ENCODE measurements around the gene FNDC1.

The FNDC1 gene

DNA sequence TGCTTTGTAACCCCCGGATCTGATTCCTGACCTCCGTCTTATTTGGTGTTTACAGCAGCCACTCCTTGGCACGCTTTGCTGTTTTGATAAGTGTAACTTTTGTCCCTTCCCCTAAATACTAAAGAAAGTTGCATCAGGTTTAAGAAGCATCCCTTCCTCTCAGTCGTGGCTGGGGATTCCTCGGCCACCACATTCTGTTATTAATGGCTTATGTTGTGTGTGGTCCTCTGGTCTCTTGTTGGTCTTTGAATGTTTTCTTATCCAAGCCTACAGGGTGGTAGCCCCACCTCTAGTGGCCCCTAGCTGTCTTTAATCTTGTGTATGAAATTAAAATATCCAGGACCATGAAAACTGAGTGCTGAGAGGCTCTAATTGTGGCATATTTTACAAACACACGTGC lies 37.5 kb upstream of the FNDC1 start:
- Histone ChIP-seq H3K27me3 (ENCODE audit: control insufficient read depth in 2 of 2, insufficient read depth in 2 of 2, low read length in 2 of 2) (peaks cover 0 to 2% of the 10 kb centered on the region in 2 donors), H3K36me3 (ENCODE audit: control insufficient read depth in 2 of 2, insufficient read depth in 2 of 2, low read length in 2 of 2) (no peaks in the 10 kb centered on the region), H3K9ac (ENCODE audit: low read depth in 1 of 2, low read length in 2 of 2) (no peak overlapping the region), H3K4me3 (ENCODE audit: low read length in 2 of 2) (no peak overlapping the region), H3K9me3 (ENCODE audit: control insufficient read depth in 2 of 2, low read length in 2 of 2) (no peaks in the 10 kb centered on the region), H3K27ac (ENCODE audit: low read depth in 2 of 2, low read length in 2 of 2) (no peak overlapping the region), H3K4me1 (ENCODE audit: control insufficient read depth in 2 of 2, insufficient read depth in 2 of 2, low read length in 2 of 2) (no peaks in the 10 kb centered on the region)

DNA sequence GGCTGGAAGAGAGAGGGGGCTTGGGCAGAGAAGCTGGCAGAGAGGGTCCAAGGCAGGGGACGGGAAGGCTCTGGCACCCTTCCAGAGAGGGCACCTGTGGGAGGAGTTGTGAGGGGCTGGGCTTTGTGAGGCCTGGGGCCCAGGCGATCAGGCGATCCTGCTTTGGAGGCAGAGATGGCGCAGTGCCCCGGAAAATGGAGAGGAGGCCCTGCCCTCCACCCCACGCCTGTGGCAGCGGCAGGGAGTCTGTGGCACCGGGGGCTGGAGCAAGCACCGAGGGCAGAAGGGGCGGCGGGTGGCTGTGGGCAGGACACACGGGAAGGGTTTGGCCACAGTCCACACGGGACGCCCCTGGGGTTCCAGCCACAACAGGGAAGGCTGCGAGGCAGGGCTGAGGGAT lies 36.5 kb upstream of the FNDC1 start:
- peaks cover 0 to 4% of the 10 kb centered on the region in 2 donors for H3K27me3 ChIP-seq (ENCODE audit: control insufficient read depth in 2 of 2, insufficient read depth in 2 of 2, low read length in 2 of 2)
- H3K9me3 ChIP-seq (ENCODE audit: control insufficient read depth in 2 of 2, low read length in 2 of 2): no peaks in the 10 kb centered on the region
- no peaks in the 10 kb centered on the region for H3K36me3 ChIP-seq (ENCODE audit: control insufficient read depth in 2 of 2, insufficient read depth in 2 of 2, low read length in 2 of 2)
- H3K4me3 ChIP-seq (ENCODE audit: low read length in 2 of 2): no peak overlapping the region
- H3K27ac ChIP-seq (ENCODE audit: low read depth in 2 of 2, low read length in 2 of 2): no peak overlapping the region
- H3K4me1 ChIP-seq (ENCODE audit: control insufficient read depth in 2 of 2, insufficient read depth in 2 of 2, low read length in 2 of 2): no peaks in the 10 kb centered on the region
- no peak overlapping the region for H3K9ac ChIP-seq (ENCODE audit: low read depth in 1 of 2, low read length in 2 of 2)

DNA sequence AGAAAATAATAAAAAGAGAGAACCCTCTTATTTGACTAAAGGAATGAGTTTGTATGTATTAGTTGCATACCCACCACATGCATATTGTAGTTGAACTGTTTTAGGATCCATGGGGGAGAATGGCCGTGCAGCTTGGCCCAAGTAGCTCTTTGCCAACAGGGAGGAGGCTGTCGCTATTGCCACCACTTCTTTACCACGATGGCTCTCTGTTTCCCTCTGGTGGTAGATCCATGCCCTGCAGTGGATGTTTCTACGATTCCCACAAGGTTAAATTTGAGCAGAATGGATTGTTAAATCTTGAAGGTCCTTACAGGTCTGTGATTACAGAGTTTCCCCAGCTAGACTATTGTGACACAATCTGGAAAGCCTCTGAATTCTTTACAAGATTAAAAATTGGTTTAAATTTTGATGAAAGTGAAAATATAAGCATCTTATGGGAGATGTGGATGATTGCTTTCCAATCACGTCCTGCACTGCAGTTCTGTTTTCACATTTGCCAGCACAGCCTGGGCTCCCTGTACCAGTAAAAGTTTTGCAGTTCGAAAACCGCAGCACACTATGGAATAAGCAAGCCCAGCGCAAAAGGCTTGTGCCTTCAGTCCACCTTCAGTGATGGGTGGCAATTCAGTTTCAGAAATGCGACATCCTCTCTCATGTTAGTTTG lies 34.4 kb upstream of the FNDC1 start:
- H3K9me3 ChIP-seq (ENCODE audit: control insufficient read depth in 2 of 2, low read length in 2 of 2): no peaks in the 10 kb centered on the region
- H3K27ac ChIP-seq (ENCODE audit: low read depth in 2 of 2, low read length in 2 of 2): no peak overlapping the region
- peaks cover 0 to 4% of the 10 kb centered on the region in 2 donors for H3K27me3 ChIP-seq (ENCODE audit: control insufficient read depth in 2 of 2, insufficient read depth in 2 of 2, low read length in 2 of 2)
- no peaks in the 10 kb centered on the region for H3K4me1 ChIP-seq (ENCODE audit: control insufficient read depth in 2 of 2, insufficient read depth in 2 of 2, low read length in 2 of 2)
- H3K36me3 ChIP-seq (ENCODE audit: control insufficient read depth in 2 of 2, insufficient read depth in 2 of 2, low read length in 2 of 2): no peaks in the 10 kb centered on the region
- no peak overlapping the region for H3K4me3 ChIP-seq (ENCODE audit: low read length in 2 of 2)
- H3K9ac ChIP-seq (ENCODE audit: low read depth in 1 of 2, low read length in 2 of 2): no peak overlapping the region

DNA sequence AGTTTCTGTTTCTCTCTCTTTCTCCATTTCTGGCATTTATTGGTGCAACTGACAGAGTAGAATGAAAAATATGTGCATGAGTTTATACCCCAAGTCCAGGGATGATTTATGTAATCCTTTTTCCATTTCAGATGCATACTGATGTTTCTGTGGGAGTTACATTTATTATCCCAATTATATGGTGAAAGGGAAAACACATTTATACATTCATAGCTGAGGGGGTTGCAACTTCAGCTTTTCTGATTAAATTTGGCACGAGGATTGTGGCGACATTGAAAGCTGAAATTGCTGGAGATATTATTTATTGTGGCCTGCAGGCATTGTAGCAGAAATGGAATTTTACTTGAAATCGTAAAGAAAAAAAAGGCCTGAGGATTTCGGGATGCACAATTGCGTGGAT lies 31.5 kb upstream of the FNDC1 start:
- Histone ChIP-seq H3K36me3 (ENCODE audit: control insufficient read depth in 2 of 2, insufficient read depth in 2 of 2, low read length in 2 of 2) (no peaks in the 10 kb centered on the region), H3K27me3 (ENCODE audit: control insufficient read depth in 2 of 2, insufficient read depth in 2 of 2, low read length in 2 of 2) (peaks cover 0 to 4% of the 10 kb centered on the region in 2 donors), H3K4me3 (ENCODE audit: low read length in 2 of 2) (no peak overlapping the region), H3K27ac (ENCODE audit: low read depth in 2 of 2, low read length in 2 of 2) (no peak overlapping the region), H3K9me3 (ENCODE audit: control insufficient read depth in 2 of 2, low read length in 2 of 2) (no peaks in the 10 kb centered on the region), H3K4me1 (ENCODE audit: control insufficient read depth in 2 of 2, insufficient read depth in 2 of 2, low read length in 2 of 2) (no peaks in the 10 kb centered on the region), H3K9ac (ENCODE audit: low read depth in 1 of 2, low read length in 2 of 2) (no peak overlapping the region)

DNA sequence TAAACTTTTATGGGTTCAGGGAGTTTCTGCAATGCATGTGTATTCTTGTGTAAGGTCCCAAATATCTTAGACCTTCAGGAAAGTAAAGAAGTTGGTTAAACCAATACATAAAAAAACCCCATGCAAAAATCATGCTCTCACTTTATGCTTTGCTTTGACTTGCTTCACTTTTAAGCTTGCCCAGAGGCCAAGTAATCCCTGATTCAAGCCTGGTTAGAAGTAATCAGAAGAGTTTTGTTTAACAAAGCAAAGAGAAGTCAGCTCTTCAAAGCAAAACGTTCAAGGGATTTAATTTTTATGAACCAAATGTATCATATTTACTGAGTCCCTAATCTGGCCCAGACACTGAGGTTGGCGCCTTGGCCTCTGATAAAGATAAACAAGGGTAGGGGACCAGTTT lies 26.7 kb upstream of the FNDC1 start:
- no peak overlapping the region for H3K4me3 ChIP-seq (ENCODE audit: low read length in 2 of 2)
- no peaks in the 10 kb centered on the region for H3K36me3 ChIP-seq (ENCODE audit: control insufficient read depth in 2 of 2, insufficient read depth in 2 of 2, low read length in 2 of 2)
- H3K27me3 ChIP-seq (ENCODE audit: control insufficient read depth in 2 of 2, insufficient read depth in 2 of 2, low read length in 2 of 2): peaks cover 4% of the 10 kb centered on the region in 2 donors
- H3K9me3 ChIP-seq (ENCODE audit: control insufficient read depth in 2 of 2, low read length in 2 of 2): no peaks in the 10 kb centered on the region
- no peaks in the 10 kb centered on the region for H3K4me1 ChIP-seq (ENCODE audit: control insufficient read depth in 2 of 2, insufficient read depth in 2 of 2, low read length in 2 of 2)
- H3K27ac ChIP-seq (ENCODE audit: low read depth in 2 of 2, low read length in 2 of 2): no peak overlapping the region
- no peak overlapping the region for H3K9ac ChIP-seq (ENCODE audit: low read depth in 1 of 2, low read length in 2 of 2)

DNA sequence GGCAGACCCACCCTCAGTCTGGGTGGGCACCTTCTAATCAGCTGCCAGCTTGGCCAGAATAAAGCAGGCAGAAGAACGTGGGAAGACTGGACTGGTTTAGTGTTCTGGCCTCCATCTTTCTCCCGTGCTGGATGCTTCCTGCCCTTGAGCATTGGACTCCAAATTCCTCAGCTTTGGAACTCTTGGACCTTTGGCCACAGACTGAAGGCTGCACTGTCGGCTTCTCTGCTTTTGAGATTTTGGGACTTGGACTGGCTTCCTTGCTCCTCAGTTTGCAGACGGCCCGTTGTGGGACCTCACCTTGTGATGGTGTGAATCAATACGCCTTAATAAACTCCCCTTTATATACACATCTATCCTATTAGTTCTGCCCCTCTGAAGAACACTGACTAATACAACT lies 20.6 kb upstream of the FNDC1 start:
- Histone ChIP-seq H3K27me3 (ENCODE audit: control insufficient read depth in 2 of 2, insufficient read depth in 2 of 2, low read length in 2 of 2) (peaks cover 0 to 4% of the 10 kb centered on the region in 2 donors), H3K4me3 (ENCODE audit: low read length in 2 of 2) (no peak overlapping the region), H3K9me3 (ENCODE audit: control insufficient read depth in 2 of 2, low read length in 2 of 2) (no peaks in the 10 kb centered on the region), H3K27ac (ENCODE audit: low read depth in 2 of 2, low read length in 2 of 2) (no peak overlapping the region), H3K4me1 (ENCODE audit: control insufficient read depth in 2 of 2, insufficient read depth in 2 of 2, low read length in 2 of 2) (no peaks in the 10 kb centered on the region), H3K36me3 (ENCODE audit: control insufficient read depth in 2 of 2, insufficient read depth in 2 of 2, low read length in 2 of 2) (no peaks in the 10 kb centered on the region), H3K9ac (ENCODE audit: low read depth in 1 of 2, low read length in 2 of 2) (no peak overlapping the region)

DNA sequence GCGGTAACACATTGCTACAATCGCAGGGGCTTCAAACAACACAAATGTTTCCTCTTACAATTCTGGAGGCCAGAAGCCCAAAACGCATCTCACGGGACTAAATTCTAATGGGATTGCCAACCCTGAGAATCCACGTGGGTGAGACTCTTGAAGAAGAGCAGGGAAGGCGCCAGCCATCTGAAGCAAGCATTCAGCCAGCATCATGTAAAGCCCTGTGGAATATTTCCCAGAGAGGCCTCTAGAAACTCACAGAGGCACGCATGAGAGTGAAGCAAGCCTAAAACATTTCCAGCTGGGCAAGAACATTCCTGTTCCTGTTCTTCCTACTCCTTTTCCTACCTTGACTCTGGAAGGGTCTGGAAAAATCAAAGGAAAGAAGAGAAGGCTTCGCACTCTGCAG lies 19.6 kb upstream of the FNDC1 start:
- Histone ChIP-seq H3K9me3 (ENCODE audit: control insufficient read depth in 2 of 2, low read length in 2 of 2) (no peaks in the 10 kb centered on the region), H3K4me3 (ENCODE audit: low read length in 2 of 2) (no peak overlapping the region)

DNA sequence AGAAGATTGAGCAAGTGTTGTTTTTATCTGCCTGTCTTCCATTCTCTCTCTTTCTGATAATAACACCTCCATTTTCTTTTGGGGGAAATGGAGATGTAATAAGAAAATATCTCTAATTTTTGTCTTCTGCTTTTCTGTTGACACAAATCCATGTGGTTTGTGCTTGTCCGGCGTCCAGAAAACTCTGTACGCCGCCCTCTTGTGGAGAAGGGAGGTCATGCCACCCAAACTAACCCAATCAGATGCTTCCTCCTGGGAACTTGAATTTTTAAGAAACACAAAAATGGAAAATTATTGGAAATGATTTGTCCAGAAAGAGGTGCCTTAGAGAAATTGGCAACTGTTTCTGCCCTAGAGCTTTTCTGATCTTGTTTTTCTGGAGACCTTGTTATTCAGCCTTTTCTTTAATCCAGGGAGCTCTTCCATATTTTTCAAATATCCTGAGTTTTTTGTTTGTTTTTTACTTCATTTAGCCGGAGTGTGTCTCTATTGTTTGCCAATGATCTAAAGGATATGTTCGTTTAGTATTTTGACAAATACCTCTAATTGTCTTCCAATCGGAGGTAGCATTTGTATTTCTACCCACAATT lies 17.8 kb upstream of the FNDC1 start:
- no peak overlapping the region for H3K4me3 ChIP-seq (ENCODE audit: low read length in 2 of 2)

More for the DNA sequence above, 19.6 kb upstream of the FNDC1 start:
- peaks cover 0 to 4% of the 10 kb centered on the region in 2 donors for H3K27me3 ChIP-seq (ENCODE audit: control insufficient read depth in 2 of 2, insufficient read depth in 2 of 2, low read length in 2 of 2)
- H3K27ac ChIP-seq (ENCODE audit: low read depth in 2 of 2, low read length in 2 of 2): no peak overlapping the region
- no peaks in the 10 kb centered on the region for H3K36me3 ChIP-seq (ENCODE audit: control insufficient read depth in 2 of 2, insufficient read depth in 2 of 2, low read length in 2 of 2)
- H3K9ac ChIP-seq (ENCODE audit: low read depth in 1 of 2, low read length in 2 of 2): no peak overlapping the region
- no peaks in the 10 kb centered on the region for H3K4me1 ChIP-seq (ENCODE audit: control insufficient read depth in 2 of 2, insufficient read depth in 2 of 2, low read length in 2 of 2)

DNA sequence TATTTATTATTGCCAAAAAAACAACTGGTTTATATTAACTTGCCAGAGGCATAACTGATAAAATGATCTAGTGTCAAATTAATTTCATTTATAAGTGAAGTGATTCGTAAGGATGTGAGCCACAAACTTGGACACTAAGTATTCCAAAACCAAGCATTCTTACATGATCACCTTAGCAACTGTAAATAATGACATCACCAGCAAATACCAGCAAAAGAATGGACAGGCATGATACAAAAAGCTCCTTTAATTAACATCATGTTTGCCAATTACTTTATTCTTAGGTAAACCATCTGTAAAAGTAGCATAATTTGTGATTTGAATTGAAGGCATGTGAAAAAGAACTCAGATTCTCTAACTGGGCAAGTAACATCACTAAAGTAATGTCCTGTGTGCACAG lies 17.2 kb upstream of the FNDC1 start:
- no peak overlapping the region for H3K27ac ChIP-seq (ENCODE audit: low read depth in 2 of 2, low read length in 2 of 2)

More for the DNA sequence above, 17.8 kb upstream of the FNDC1 start:
- H3K36me3 ChIP-seq (ENCODE audit: control insufficient read depth in 2 of 2, insufficient read depth in 2 of 2, low read length in 2 of 2): no peaks in the 10 kb centered on the region
- no peaks in the 10 kb centered on the region for H3K4me1 ChIP-seq (ENCODE audit: control insufficient read depth in 2 of 2, insufficient read depth in 2 of 2, low read length in 2 of 2)
- H3K9ac ChIP-seq (ENCODE audit: low read depth in 1 of 2, low read length in 2 of 2): no peak overlapping the region
- no peaks in the 10 kb centered on the region for H3K9me3 ChIP-seq (ENCODE audit: control insufficient read depth in 2 of 2, low read length in 2 of 2)
- H3K27me3 ChIP-seq (ENCODE audit: control insufficient read depth in 2 of 2, insufficient read depth in 2 of 2, low read length in 2 of 2): peaks cover 0 to 4% of the 10 kb centered on the region in 2 donors
- no peak overlapping the region for H3K27ac ChIP-seq (ENCODE audit: low read depth in 2 of 2, low read length in 2 of 2)

DNA sequence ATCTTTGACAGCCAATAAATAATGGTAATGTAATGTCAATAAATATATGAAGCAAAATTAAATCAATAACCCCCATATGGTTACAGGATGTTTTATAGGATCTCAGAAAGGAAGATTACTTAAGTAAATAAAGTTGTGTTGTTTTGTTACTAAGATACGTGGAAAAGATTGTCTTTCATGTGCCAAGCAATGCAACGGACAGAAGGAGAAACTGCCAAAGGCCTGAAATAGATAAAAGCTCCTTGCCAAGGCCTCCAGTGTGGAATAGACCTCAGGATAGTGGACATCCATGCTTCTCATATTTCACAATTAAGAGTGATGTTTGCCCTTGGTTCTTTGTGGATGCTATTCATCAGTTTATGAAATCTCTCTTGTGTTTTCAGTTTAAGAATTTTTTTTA lies 16.4 kb upstream of the FNDC1 start:
- no peaks in the 10 kb centered on the region for H3K36me3 ChIP-seq (ENCODE audit: control insufficient read depth in 2 of 2, insufficient read depth in 2 of 2, low read length in 2 of 2)
- H3K9ac ChIP-seq (ENCODE audit: low read depth in 1 of 2, low read length in 2 of 2): no peak overlapping the region
- no peaks in the 10 kb centered on the region for H3K27me3 ChIP-seq (ENCODE audit: control insufficient read depth in 2 of 2, insufficient read depth in 2 of 2, low read length in 2 of 2)
- no peaks in the 10 kb centered on the region for H3K9me3 ChIP-seq (ENCODE audit: control insufficient read depth in 2 of 2, low read length in 2 of 2)
- no peaks in the 10 kb centered on the region for H3K4me1 ChIP-seq (ENCODE audit: control insufficient read depth in 2 of 2, insufficient read depth in 2 of 2, low read length in 2 of 2)
- no peak overlapping the region for H3K27ac ChIP-seq (ENCODE audit: low read depth in 2 of 2, low read length in 2 of 2)
- H3K4me3 ChIP-seq (ENCODE audit: low read length in 2 of 2): no peak overlapping the region

More for the DNA sequence above, 17.2 kb upstream of the FNDC1 start:
- no peak overlapping the region for H3K4me3 ChIP-seq (ENCODE audit: low read length in 2 of 2)
- H3K27me3 ChIP-seq (ENCODE audit: control insufficient read depth in 2 of 2, insufficient read depth in 2 of 2, low read length in 2 of 2): no peaks in the 10 kb centered on the region
- no peaks in the 10 kb centered on the region for H3K4me1 ChIP-seq (ENCODE audit: control insufficient read depth in 2 of 2, insufficient read depth in 2 of 2, low read length in 2 of 2)
- H3K36me3 ChIP-seq (ENCODE audit: control insufficient read depth in 2 of 2, insufficient read depth in 2 of 2, low read length in 2 of 2): no peaks in the 10 kb centered on the region
- H3K9me3 ChIP-seq (ENCODE audit: control insufficient read depth in 2 of 2, low read length in 2 of 2): no peaks in the 10 kb centered on the region
- no peak overlapping the region for H3K9ac ChIP-seq (ENCODE audit: low read depth in 1 of 2, low read length in 2 of 2)

Measured in mucosa of rectum (tissue), 2 donors.